HG03432 (cell line): ENCODE measurements around the gene CHRNA10.

Experiments used
- ATAC-seq: cut with Tn5 transposase; IDR thresholded peaks from one replicate; pipeline ENCODE4 v1.9.1; 2021; ENCODE audit warnings: mild to moderate bottlenecking, moderate library complexity; ENCODE audit not compliant: unreplicated experiment

CHRNA10 gene

DNA sequence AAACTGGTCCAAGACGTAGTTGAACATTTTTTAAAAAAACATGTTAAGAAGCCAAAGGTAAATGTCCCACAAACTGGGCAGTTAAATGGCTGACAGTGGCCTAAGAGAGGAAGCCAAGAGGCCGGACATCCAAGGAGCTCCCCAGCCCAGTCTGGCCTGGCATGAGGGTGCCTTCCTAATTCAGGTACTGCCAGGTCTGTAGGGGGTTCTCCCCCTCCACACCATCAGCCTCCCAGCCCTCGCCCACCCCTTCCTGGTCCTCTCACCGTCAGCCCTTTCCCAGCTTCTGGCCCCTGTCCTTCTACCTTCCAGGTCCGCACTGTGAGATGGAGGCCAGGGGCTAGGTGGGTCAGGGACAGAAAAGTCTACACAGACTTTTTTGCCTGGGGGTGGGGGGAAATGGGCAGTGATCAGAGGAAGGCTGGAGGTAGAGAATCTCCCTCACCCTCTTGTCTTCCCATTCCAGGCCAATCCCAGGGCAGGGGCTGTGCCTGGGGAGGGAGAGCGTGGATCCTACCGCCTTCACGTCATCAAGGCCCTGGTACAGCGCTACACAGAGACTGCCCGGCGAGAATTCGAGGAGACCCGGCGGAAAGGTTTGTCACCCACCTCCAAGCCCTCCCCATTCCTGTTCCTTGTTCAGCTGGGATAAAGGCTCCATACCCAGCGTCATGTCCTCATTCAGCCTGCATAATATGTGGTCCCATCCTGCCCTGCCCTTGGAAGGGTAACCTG, 35.4 kb downstream of the CHRNA10 start:
- no peak for ATAC-seq

DNA sequence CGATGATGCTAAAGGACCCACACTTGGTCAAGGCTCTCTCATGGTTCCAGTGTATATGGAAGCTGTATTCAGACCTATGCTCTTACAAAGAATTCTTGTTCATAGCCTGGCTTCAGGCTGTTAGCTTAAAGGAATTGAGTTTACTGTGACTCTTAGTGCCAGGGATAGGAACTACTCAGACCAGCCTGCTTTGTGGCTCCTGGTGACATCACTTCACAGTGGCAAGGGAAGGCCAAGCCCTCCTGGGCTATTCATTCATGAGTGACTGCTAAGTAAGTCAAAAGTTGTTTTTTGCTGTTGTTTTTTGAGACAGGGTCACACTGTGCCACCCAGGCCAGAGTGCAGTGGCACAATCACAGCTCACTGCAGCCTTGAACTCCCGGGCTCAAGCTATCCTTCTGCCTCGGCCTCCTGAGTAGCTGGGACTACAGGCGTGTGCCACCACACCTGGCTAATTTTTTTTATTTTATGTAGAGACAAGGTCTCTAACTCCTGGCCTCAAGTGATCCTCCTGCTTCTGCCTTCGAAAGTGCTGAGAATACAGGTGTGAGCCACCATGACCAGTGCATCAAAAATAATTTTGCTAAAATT, 39.0 kb downstream of the CHRNA10 start:
- no peak for ATAC-seq

DNA sequence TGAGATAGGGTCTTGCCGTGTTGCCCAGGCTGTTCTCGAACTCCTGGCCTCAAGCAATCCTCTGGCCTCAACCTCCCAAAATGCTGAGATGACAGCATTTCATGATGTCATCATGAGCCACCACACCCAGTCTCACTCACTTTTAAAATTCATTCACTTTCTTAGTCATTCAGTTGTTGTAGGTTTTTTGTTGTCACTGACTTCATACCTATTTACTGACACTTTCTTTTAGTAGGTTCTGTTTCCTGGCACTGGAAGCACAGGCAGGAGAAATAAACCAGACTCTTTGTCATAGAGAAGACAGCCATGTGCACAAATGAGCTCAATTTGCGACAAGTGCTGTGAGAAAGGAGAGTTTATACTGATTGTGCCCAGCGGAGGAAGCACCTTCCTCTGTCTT, 39.9 kb downstream of the CHRNA10 start:
- no peak for ATAC-seq

DNA sequence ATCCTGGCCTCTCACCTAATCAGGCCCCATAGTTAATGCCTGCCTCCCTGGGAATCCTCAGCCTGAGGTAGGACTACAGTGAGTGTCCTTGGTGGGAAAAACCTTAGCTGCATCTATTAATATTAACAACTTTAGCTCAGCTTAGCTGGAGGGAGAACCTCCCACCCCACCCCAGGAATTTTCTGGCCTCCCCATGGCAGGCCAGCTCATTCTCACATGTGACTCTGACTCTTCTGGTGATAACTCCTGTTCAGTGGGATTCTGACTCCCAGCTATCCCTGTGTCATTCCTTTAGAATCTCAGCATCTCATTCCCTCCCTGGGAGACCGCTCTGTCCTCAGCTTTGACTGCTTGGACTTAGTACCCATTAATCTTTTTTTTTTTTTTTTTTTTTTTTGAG, 43.9 kb downstream of the CHRNA10 start:
- no peak for ATAC-seq

DNA sequence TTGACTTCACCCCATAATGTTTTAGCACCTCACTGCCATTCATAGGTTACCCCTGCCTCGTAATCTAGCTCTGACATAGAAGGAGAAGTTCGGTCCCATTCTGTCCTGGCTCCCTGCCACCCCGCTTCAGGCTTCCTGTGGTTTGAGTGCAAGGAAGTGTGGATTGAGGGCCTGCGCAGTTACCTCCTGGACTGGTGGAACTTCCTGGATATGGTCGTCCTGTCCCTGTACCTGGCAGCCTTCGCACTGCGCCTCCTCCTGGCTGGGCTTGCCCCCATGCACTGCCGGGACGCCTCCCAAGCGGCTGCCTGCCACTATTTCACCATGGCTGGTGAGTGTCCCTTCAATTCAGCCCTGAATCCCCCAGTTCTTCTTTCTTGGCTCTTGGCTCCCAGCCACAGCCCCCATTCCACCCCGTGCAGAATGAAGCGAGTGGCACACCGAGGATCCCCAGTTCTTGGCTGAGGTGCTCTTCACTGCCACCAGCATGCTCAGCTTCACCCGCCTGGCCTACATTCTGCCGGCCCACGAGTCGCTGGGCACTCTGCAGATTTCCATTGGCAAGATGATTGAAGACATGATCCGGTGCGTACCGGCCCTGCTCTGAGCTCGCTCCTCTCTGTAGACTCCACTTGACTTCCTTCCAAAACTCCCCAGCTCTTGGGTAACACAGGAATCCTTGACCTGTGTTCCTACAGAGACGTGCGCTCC, 44.8 kb downstream of the CHRNA10 start:
- no peak for ATAC-seq

DNA sequence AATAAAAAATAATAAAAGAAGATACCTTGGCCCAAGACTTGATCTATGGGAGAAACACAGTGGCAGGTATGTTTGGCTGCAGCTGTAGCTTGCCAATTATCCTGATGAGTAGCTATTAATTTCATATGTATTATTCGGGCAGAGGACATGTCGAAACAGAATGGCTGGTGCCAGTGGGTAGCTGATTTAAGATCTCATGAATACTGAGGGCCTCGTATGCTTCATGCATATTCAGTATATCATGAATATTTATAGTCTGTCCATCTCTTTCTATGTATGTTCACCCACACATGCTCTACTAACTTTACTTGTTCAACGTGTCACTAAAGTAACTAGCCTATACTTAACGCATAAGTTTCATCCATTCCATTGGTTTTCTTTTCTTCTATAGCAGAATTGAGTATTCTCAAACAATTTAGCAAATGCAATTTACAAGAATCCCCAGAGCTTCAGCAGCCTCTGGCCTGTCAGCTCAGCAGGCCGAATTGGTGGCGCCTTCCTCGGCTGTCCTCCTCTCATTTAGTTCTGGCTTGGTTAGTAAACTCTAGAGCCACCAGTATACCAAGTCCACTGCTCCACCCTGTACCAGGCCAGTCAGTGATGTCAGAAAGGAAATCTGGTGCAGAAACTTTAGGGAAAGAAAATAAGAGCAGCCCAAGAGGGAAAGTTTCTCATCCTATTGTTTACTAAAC, 47.3 kb downstream of the CHRNA10 start:
- ATAC-seq = no peak

DNA sequence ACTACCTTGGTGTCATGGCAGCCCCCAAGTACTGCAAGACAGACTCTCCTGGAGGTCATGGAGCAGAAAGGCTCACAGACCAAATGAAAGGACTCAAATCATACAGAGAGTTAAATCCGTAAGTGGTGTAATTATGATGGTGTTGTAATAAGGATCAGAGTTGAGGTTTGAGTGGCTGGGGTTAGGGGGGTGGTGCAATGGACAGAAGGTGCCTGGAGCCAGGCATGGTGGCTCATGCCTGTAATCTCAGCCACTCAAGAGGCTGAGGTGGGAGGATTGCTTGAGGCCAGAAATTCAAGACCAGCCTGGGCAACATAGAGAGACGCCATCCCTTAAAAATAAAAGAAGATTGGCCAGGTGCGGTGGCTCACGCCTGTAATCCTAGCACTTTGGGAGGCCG, 48.1 kb downstream of the CHRNA10 start:
- ATAC-seq = no peak

DNA sequence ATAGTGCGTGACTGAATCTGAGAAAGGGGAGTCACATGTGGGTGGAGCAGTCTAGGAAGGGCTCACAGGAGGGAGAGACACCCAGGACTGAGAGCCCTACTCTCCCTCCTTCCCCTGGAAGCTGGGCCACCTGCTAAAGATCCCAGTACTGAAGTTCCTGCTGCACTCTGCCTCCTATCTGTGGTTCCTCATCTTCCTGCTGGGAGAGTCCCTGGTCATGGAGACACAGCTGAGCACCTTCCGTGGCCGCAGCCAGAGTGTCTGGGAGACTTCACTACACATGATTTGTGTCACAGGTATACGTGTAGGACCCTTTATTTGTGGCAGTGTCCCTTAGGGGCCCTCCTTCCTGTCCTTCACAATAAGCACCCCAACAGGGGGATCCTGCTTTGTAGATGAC, 48.7 kb downstream of the CHRNA10 start:
- ATAC-seq = no peak

DNA sequence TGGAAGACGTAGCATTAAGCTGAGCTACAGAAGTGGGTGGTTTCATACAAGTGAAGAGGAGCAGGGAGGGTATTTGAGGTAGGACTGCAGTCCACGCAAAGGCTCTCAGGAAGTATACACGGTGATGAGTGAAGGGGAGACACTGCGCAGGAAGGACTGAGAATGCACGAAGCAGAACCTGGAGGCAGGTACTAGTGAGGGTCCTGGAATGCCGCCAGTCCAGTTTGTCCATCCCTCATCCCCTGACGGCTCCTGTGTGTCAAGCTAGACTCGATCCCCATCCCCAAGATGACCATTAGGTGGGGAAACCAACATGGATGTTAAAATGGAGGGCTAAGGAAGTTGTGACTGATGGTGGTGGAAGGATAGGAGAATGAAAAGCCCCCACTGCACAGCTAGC, 53.2 kb downstream of the CHRNA10 start:
- ATAC-seq = no peak

DNA sequence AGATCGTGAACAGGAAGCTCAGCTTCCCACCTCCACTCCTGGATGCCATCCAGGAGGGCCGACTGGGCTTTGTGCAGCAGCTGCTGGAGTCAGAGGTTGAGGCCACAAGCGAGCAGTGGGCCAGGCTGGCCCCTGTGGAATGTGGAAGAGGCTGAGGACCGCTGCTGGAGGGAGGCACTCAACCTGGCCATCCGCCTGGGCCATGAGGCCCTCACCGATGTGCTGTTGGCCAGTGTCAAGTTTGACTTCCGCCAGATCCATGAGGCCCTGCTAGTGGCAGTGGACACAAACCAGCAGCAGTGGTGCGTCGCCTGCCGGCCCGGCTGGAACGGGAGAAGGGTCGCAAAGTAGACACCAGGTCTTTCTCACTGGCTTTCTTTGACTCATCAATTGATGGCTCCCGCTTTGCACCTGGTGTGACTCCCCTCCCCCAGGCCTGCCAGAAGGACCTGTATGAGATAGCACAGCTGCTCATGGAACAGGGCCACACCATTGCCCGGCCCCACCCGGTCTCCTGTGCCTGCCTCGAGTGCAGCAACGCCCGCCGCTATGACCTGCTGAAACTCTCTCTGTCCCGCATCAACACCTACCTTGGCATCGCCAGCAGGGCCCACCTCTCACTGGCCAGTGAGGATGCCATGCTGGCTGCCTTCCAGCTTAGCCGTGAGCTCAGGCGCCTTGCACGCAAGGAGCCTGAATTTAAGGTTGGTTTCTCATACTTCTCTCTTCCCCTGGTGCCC, 54.3 kb downstream of the CHRNA10 start:
- no peak for ATAC-seq

DNA sequence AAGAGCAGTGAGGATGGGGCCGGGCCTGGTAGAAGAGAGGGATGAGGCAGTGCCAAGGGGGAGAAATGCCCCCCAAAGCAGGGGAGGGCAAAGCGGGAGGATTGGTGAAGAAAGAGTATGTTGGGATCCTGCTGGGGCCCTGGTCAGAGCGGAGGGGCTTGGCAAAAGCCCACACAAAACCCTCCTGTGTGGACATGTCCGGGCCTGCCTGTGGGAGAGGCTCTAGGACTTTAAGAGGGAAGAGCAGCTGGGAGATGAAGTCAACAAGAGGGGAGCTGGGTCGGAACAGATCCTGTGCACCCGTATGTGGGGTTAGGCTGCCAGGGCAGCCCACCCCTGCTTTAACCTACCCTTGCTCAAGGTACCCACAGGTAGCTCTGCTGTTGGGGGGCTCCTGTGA, 55.2 kb downstream of the CHRNA10 start:
- no peak for ATAC-seq
